Suprapubic skin (tissue), 4 donors: ENCODE results near the gene FZD4. TPM values are rescaled to one million over a fixed set of nuclear protein-coding genes. Genes with fewer than 3 reads are reported as not detected.
"Not testable (repeated sequence)": the region's sequence is repeated elsewhere in the genome, so short reads cannot be mapped to it uniquely, and the experiment has no call there.

Source experiments
- DNase-seq, 2 donors: peaks; one replicate each; pipeline ENCODE4 v3.0.0-alpha.2; 2019; ENCODE audit warnings: low spot score in 2 of 2
- H3K27ac ChIP-seq: fragments of 200-600 bp; sonication (generic); one replicate; pipeline ENCODE4 v1.5.1; 2019
- H3K27me3 ChIP-seq: fragments of 200-600 bp; sonication (generic); one replicate; pipeline ENCODE4 v1.5.1; 2019
- H3K36me3 ChIP-seq: fragments of 200-600 bp; sonication (generic); one replicate; pipeline ENCODE4 v1.5.1; 2019
- H3K4me1 ChIP-seq: fragments of 200-600 bp; sonication (generic); one replicate; pipeline ENCODE4 v1.5.1; 2019
- H3K4me3 ChIP-seq: fragments of 200-600 bp; sonication (generic); one replicate; pipeline ENCODE4 v1.5.1; 2019; ENCODE audit warnings: mild to moderate bottlenecking
- H3K9me3 ChIP-seq: fragments of 200-600 bp; sonication (generic); one replicate; pipeline ENCODE4 v1.5.1; 2019
- CTCF ChIP-seq, 2 donors: fragments of 200-600 bp in 1 of 2; fragments of 450-650 bp in 1 of 2; sonication (generic) in 1 of 2; IDR thresholded peaks; one replicate each; pipeline ENCODE4 v1.5.1; 2016 to 2019; ENCODE audit warnings: antibody characterized with exemption in 2 of 2, mild to moderate bottlenecking in 1 of 2, moderate library complexity in 1 of 2
- EP300 ChIP-seq: sonication (generic); formaldehyde crosslinking; IDR thresholded peaks from one replicate; pipeline ENCODE4 v1.6.1; 2017; ENCODE audit warnings: antibody characterized with exemption
- POLR2A ChIP-seq, 2 donors: fragments of 450-650 bp; IDR thresholded peaks; one replicate each; pipeline ENCODE4 v1.6.1; 2017; ENCODE audit warnings: antibody characterized with exemption in 2 of 2, mild to moderate bottlenecking in 2 of 2, moderate library complexity in 2 of 2
- POLR2AphosphoS5 ChIP-seq, 3 donors: sonication (generic); formaldehyde crosslinking; IDR thresholded peaks; one replicate each; pipeline ENCODE4 v1.6.1; 2017; ENCODE audit warnings: antibody characterized with exemption in 3 of 3
- WGBS: methylation state at CpG from one replicate; pipeline ENCODE4 v1.1.5; 2018; 5-methylcytosine and 5-hydroxymethylcytosine counted together
- total RNA-seq, 4 donors: library from RNA; depleted of rRNA; stranded (reverse); fragments of >200 nt; gene quantifications; one replicate each; pipeline ENCODE4 v1.1.0, GENCODE V29; 2016

FZD4 gene
- total RNA-seq, 4 donors from 2014 or later = 9.1 to 25.2 (median 15.5) TPM

- TF ChIP-seq EP300 (no peak), POLR2AphosphoS5 (IDR thresholded peaks at IDR 0.05) (no peak), POLR2A (IDR thresholded peaks at IDR 0.05) (no peak), CTCF (IDR thresholded peaks at IDR 0.05) (no peak)
- Histone ChIP-seq H3K9me3 (no peaks in the 10 kb centered on the region), H3K4me1 (peaks cover 5% of the 10 kb centered on the region), H3K4me3 (no peak overlapping the region), H3K27ac (no peak overlapping the region), H3K27me3 (no peaks in the 10 kb centered on the region), H3K36me3 (no peaks in the 10 kb centered on the region)
- no peak for DNase-seq
- 93% methylated on average over 1 of the region's 1 CpG for WGBS
Measured at GRCh38 chr11:86996953-86997570, 41.9 kb upstream of the FZD4 start.

GRCh38 chr11:86993031-86993430 lies 37.8 kb upstream of the FZD4 start:
- WGBS = 78% methylated on average over 3 of the region's 3 CpGs
- TF ChIP-seq POLR2AphosphoS5 (IDR thresholded peaks at IDR 0.05) (no peak), POLR2A (IDR thresholded peaks at IDR 0.05) (no peak), EP300 (no peak), CTCF (IDR thresholded peaks at IDR 0.05) (no peak)

GRCh38 chr11:86992340-86992739 lies 37.1 kb upstream of the FZD4 start:
- not testable (repeated sequence) for H3K27me3 ChIP-seq, H3K27ac ChIP-seq, H3K36me3 ChIP-seq, DNase-seq, H3K9me3 ChIP-seq, H3K4me3 ChIP-seq, H3K4me1 ChIP-seq
- WGBS = 98% methylated on average over 4 of the region's 4 CpGs

More at GRCh38 chr11:86993031-86993430, 37.8 kb upstream of the FZD4 start:
- Histone ChIP-seq H3K27me3 (no peaks in the 10 kb centered on the region), H3K36me3 (no peaks in the 10 kb centered on the region), H3K4me1 (peaks cover 2% of the 10 kb centered on the region), H3K9me3 (no peaks in the 10 kb centered on the region), H3K27ac (no peak overlapping the region), H3K4me3 (no peak overlapping the region)
- DNase-seq = no peak

- DNase-seq = no peak
- Histone ChIP-seq H3K27ac (no peak overlapping the region), H3K4me3 (no peak overlapping the region), H3K4me1 (peaks cover 2% of the 10 kb centered on the region), H3K27me3 (no peaks in the 10 kb centered on the region), H3K9me3 (no peaks in the 10 kb centered on the region), H3K36me3 (no peaks in the 10 kb centered on the region)
- WGBS = 66% methylated on average over 5 of the region's 5 CpGs
- TF ChIP-seq POLR2AphosphoS5 (IDR thresholded peaks at IDR 0.05) (no peak), EP300 (no peak), POLR2A (IDR thresholded peaks at IDR 0.05) (no peak), CTCF (IDR thresholded peaks at IDR 0.05) (no peak)
Measured at GRCh38 chr11:86991341-86991740, 36.1 kb upstream of the FZD4 start.

GRCh38 chr11:86990515-86990914 lies 35.3 kb upstream of the FZD4 start:
- peaks cover 2% of the 10 kb centered on the region for H3K4me1 ChIP-seq
- DNase-seq = no peak
- no peaks in the 10 kb centered on the region for H3K9me3 ChIP-seq
- no peak overlapping the region for H3K4me3 ChIP-seq
- H3K36me3 ChIP-seq = no peaks in the 10 kb centered on the region
- WGBS = 59% methylated on average over 3 of the region's 3 CpGs
- H3K27me3 ChIP-seq = no peaks in the 10 kb centered on the region
- TF ChIP-seq POLR2A (IDR thresholded peaks at IDR 0.05) (no peak), EP300 (no peak), POLR2AphosphoS5 (IDR thresholded peaks at IDR 0.05) (no peak), CTCF (IDR thresholded peaks at IDR 0.05) (no peak)
- H3K27ac ChIP-seq = no peak overlapping the region

- DNase-seq = no peak
- 43% methylated on average over 1 of the region's 1 CpG for WGBS
- H3K4me1 ChIP-seq = peaks cover 3% of the 10 kb centered on the region
- H3K27me3 ChIP-seq = no peaks in the 10 kb centered on the region
- H3K27ac ChIP-seq = no peak overlapping the region
- H3K9me3 ChIP-seq = no peaks in the 10 kb centered on the region
- H3K36me3 ChIP-seq = no peaks in the 10 kb centered on the region
- no peak overlapping the region for H3K4me3 ChIP-seq
- TF ChIP-seq CTCF (IDR thresholded peaks at IDR 0.05) = no peak
- no peak for TF ChIP-seq EP300
- no peak for TF ChIP-seq POLR2AphosphoS5 (IDR thresholded peaks at IDR 0.05)
- TF ChIP-seq POLR2A (IDR thresholded peaks at IDR 0.05) = no peak
Measured at GRCh38 chr11:86990031-86990430, 34.8 kb upstream of the FZD4 start.
